COR-L47 (cell line): Measurements from ENCODE around the gene FXN.
"Not testable (repeated sequence)": the region's sequence is repeated elsewhere in the genome, so short reads cannot be mapped to it uniquely, and the experiment has no call there.

Experiments used
- DNase-seq: peaks from one replicate; lab custom pipeline; 2025; lab: John Stamatoyannopoulos, UW

The FXN gene

GRCh38 chr9:69104830-69105527 is 69.4 kb downstream of the FXN start:
- peak; percentile 34 for DNase-seq

- no peak for DNase-seq
These were observed 72.2 kb downstream of the FXN start for GRCh38 chr9:69107771-69108170.

GRCh38 chr9:69108706-69109105 is 73.2 kb downstream of the FXN start:
- not testable (repeated sequence) for DNase-seq

- DNase-seq, result no peak
These were observed 73.6 kb downstream of the FXN start for GRCh38 chr9:69109152-69109551.

- DNase-seq, result not testable (repeated sequence)
These were observed 77.1 kb downstream of the FXN start for GRCh38 chr9:69112646-69113045.

- no peak for DNase-seq
These were observed 80.1 kb downstream of the FXN start for GRCh38 chr9:69115621-69116020.

GRCh38 chr9:69118656-69119055 is 83.1 kb downstream of the FXN start:
- no peak for DNase-seq

GRCh38 chr9:69120380-69121154 is 85.0 kb downstream of the FXN start:
- peak; percentile 70 for DNase-seq

DNA sequence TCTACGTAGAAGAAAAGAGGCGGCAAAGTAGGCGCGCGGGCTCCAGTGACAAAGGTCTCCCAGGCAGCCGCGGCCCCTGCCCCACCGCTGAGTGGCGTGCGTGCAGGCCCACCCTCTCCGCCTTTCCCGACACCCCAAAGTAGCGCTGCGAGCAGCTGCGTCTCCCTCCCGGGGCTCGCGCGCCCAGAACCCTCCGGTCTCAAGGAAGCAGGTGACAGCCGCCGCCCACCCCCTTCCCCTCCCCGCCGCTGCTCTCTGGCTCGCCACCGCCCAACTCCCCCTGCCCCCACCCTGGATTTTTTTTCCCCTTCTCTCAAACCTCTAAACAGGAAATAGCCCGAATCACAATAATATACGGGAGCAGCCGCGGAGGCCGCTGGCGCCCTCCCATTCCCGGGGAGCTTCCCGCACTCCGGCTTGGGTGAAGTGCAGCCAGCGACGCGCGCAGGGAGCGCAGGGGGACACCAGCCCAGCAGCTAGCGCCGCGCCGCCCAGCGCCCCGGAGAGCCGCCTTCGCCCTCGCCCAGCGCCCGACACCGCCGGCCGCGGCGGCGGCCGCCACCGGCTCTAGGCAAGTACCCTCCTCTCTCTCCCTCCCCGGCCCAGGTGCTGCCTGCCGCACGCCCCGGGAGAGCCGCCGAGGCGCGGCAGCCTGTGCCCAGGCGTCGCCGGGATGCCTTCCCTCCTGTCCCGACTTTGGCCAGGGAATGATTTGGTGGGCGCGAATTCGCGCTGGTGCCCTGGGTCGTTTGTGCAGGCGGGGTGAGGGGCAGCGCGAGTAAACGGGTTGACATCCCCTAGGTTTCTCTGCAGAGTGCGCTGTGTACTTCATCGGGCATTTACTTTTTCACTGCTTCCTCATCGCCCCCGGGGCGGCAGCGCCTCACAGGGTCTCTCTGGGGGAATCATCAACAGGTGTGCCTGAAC is 85.9 kb downstream of the FXN start:
- peak; percentile 65 for DNase-seq

GRCh38 chr9:69122082-69122548 is 86.6 kb downstream of the FXN start:
- DNase-seq, result peak; percentile 65

GRCh38 chr9:69122549-69123141 is 87.1 kb downstream of the FXN start:
- DNase-seq, result no peak

- DNase-seq, result no peak
These were observed 95.2 kb downstream of the FXN start for GRCh38 chr9:69130456-69131441.

GRCh38 chr9:69131682-69132081 is 96.1 kb downstream of the FXN start:
- DNase-seq, result no peak

DNA sequence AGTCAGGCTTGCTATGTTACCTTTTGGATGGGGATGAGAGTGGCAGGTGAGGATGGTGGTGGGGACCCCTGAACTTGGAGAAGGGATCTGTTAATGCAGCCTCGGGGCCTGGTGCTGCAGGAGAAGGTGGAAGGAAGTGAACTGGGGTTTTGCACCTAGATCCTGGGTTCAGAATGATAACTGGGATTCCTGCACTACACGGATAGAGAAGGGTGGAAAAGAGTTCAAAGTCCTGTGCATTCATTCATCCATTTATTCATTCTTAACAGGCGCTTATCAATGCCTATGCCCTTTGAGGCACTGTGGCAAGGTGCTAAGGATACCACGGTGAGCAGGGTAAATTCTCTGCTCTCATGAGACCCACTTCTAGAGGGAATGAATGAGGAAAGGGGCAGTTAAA is 96.8 kb downstream of the FXN start:
- DNase-seq, result no peak

- DNase-seq, result no peak
These were observed 98.9 kb downstream of the FXN start for GRCh38 chr9:69134412-69134811.

DNA sequence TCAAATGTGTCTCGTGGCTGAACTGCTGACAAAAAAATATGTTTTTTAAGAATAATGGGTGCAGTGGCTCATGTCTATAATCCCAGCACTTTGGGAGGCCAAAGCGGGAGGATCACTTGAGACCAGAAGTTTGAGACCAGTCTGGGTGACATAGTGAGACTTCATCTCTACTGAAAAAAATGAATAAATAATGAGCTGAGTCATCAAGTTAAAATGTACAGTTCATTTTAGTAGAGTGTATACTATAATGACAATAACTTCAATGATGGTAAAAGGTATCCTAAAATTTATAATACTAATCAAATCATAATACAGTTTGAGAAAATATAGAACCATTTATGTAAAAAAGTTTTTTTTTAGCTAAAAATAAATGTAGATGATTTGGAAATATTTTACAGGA is 100.6 kb downstream of the FXN start:
- no peak for DNase-seq

DNA sequence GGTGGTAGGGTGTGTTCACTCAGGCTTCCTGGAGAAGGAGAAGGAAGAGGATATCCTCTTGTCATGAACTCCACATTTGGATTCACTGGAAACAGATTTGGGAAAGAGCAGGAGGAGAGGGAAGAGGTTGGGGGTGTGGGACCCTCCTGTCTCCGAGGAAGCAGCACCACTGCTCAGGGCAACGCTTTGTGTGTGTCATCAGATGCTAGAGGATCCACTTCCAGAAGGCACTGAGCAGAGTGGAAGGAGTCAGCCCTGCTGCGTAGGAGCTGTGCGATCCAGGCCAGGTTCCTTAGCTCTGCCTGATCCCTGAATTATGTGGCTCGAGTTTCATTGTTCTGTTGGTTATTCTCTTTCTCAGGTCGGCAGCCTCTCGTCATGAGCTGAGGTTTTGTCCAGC is 101.2 kb downstream of the FXN start:
- DNase-seq, result no peak

GRCh38 chr9:69137311-69137710 is 101.8 kb downstream of the FXN start:
- DNase-seq, result no peak

GRCh38 chr9:69139596-69139995 is 104.0 kb downstream of the FXN start:
- no peak for DNase-seq

DNA sequence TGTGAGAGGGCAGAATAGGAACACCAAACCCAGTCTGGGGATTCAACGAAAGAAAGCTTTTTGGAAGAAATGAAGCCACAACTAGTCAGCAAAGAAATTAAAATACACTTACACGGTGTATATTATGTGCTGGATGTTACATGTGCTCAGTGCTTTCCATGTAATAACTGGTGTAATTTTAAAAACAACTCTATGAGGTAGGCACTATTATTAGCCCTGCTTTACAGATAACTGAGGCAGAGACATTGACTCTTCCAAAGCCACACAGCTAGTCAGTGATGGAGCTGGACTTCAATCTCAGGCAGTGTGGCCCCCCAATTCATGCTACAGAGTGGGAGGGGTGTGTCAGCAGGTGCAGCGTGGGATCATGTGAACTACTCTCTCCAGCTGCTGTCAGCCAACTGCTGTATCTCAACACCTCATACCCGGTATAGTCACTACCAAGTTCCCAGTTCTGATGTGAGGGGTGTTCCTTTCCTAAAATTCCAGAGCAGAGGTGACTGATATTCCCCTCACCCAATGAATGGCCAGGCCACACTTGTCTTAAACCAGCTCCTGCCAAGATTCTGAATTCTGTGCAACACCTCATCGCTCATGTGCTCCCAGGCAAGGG is 104.7 kb downstream of the FXN start:
- no peak for DNase-seq
